Adipocyte (in vitro differentiated cells): ENCODE results near the gene OR52H1.

Experiments used
- DNase-seq: peaks from one replicate; pipeline ENCODE4 v3.0.0-alpha.2; 2015; ENCODE audit warnings: low read depth
- H3K27me3 ChIP-seq: replicated peaks from 2 replicates; pipeline ENCODE4 v1.7.0; 2013; ENCODE audit warnings: mild to moderate bottlenecking, low read length, moderate library complexity; ENCODE audit not compliant: control insufficient read depth, insufficient read depth
- H3K36me3 ChIP-seq: 2 replicates; pipeline ENCODE4 v1.7.0; 2013; ENCODE audit warnings: low read length, mild to moderate bottlenecking, moderate library complexity; ENCODE audit not compliant: control insufficient read depth, insufficient read depth, severe bottlenecking
- H3K4me1 ChIP-seq: 2 replicates; pipeline ENCODE4 v1.7.0; 2013; ENCODE audit warnings: mild to moderate bottlenecking, low read length, moderate library complexity; ENCODE audit not compliant: control insufficient read depth, insufficient read depth
- H3K4me3 ChIP-seq: 2 replicates; pipeline ENCODE4 v1.7.0; 2013; ENCODE audit warnings: mild to moderate bottlenecking, low read length, moderate library complexity
- H3K9ac ChIP-seq: 2 replicates; pipeline ENCODE4 v1.7.0; 2013; ENCODE audit warnings: mild to moderate bottlenecking, low read length, moderate library complexity
- H3K9me3 ChIP-seq: 2 replicates; pipeline ENCODE4 v1.7.0; 2013; ENCODE audit warnings: mild to moderate bottlenecking, low read length, moderate library complexity; ENCODE audit not compliant: control insufficient read depth

The OR52H1 gene

DNA sequence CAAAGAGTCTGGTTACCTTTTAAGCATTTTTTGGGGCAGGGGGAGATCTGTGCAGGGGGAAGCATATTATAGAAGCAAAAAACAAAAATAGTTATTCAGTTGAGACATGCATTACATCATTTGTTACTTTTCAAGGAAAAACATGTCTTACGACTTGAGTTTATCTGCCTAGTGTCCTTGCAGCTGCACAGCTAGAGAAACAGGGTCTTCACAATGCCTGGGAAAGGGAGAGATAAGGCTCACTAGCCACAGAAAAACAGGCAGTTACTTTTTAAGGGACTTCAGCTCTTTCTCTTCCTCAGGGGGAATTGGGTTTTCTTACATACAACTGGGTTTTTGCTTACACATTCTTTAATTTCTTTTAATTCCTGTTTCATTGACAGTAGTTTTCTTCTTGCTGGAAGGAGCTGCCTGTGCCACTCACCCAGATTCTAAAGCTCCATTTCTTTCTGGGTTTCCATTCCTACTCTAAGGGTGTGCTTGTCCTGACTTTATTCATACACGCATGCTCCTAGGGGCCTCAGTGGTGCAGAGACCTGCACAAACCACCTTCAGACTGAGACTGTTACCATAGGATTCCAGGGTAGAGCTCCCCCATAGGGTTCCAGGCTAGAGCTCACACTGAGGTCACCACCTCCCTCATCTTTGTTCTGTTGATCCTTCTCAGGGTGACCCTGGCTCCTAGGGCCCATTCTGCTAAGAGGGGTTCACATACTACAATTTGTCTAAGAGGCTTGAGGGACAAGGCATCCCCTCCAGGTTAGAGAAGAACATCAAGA is 17.1 kb downstream of the OR52H1 start:
- Histone ChIP-seq H3K9ac (no peak overlapping the region), H3K4me3 (no peak overlapping the region), H3K9me3 (peaks cover 4% of the 10 kb centered on the region), H3K4me1 (peaks cover 3% of the 10 kb centered on the region), H3K36me3 (no peaks in the 10 kb centered on the region), H3K27me3 (no peaks in the 10 kb centered on the region)
- DNase-seq, result no peak

DNA sequence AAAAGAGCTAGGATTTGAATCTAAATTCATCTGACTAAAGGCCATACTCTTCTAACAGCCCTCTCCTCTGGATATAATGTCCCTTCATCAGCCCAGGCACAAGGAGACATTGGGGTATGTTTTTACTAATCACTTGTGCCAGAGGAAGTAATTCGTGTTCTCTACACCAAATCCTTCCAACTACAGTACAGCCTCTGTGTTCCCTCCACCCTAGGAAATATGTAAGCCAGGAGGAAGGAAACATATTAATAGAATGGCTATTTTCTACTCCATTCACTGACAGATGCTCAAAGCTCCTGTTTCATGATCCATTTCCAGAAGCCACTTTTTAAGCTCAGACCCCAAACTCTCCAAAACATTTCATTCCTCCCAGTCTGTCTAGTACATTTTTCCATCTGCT is 19.8 kb downstream of the OR52H1 start:
- H3K27me3 ChIP-seq, result peaks cover 10% of the 10 kb centered on the region
- no peaks in the 10 kb centered on the region for H3K4me1 ChIP-seq
- no peak for DNase-seq
- no peaks in the 10 kb centered on the region for H3K36me3 ChIP-seq
- no peak overlapping the region for H3K9ac ChIP-seq
- H3K4me3 ChIP-seq, result no peak overlapping the region
- H3K9me3 ChIP-seq, result peaks cover 4% of the 10 kb centered on the region

DNA sequence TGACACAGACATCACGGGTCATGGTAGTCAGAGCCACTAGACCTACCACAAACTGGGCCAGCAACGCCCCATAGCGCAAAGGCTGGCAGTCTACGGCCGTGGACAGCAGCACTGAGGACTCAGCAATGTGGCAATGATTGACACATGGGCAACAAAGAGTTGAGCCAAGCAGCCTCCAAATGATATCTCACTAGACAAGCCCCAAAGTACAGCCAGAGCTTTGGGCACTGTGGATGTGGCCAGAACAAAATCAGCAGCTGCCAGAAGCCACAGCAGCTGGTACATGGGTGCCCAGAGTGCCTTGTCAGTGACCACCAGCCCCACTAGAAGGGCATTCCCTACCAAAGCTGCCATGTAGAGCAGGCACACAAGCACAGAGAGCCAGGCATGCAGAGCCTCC is 20.6 kb downstream of the OR52H1 start:
- DNase-seq, result no peak
- Histone ChIP-seq H3K9me3 (peaks cover 4% of the 10 kb centered on the region), H3K4me1 (no peaks in the 10 kb centered on the region), H3K27me3 (peaks cover 10% of the 10 kb centered on the region), H3K36me3 (no peaks in the 10 kb centered on the region), H3K4me3 (no peak overlapping the region), H3K9ac (no peak overlapping the region)

DNA sequence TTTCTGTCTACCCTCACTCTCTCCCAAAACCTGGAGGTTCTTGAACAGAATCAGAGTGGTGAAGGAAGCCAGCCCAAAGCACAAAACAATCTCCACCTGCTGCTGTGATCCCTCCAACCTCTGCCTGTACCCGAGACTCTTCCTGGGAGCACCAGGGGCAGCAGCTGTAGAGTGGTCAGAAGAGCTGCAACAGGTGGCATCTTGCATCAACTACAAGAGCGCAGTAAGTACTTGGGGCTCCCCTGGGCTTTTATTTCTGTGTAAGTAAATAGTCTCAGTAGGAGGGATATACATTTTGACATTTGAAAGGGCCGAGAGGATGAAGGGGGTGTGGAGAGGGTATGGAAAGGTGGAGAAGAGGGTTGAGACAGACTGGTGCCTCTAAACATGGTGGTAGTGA is 23.6 kb downstream of the OR52H1 start:
- no peaks in the 10 kb centered on the region for H3K36me3 ChIP-seq
- DNase-seq, result no peak
- peaks cover 4% of the 10 kb centered on the region for H3K9me3 ChIP-seq
- no peak overlapping the region for H3K9ac ChIP-seq
- peaks cover 10% of the 10 kb centered on the region for H3K27me3 ChIP-seq
- H3K4me1 ChIP-seq, result no peaks in the 10 kb centered on the region
- H3K4me3 ChIP-seq, result no peak overlapping the region

DNA sequence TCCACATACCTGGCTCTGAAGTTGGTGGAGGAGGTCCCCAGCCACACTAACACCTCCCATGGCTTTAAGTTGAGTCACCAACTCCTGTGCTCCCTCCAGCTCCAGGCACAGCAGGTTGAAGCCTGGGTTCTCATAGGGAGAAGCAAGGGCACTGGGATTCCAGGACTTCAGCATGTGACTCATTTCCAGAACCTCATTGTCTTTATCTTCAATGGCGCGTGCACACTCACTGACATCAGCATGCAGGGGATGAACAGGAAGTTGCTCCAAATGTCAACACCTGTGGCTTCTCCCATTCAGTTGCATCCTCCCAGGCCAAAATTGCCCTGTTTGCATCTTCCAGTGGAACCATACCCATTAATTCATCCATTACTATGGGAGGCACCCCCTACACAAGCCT is 26.0 kb downstream of the OR52H1 start:
- H3K36me3 ChIP-seq, result no peaks in the 10 kb centered on the region
- H3K4me3 ChIP-seq, result no peak overlapping the region
- H3K9me3 ChIP-seq, result peaks cover 4% of the 10 kb centered on the region
- no peak overlapping the region for H3K9ac ChIP-seq
- no peaks in the 10 kb centered on the region for H3K4me1 ChIP-seq
- no peak for DNase-seq
- peaks cover 10% of the 10 kb centered on the region for H3K27me3 ChIP-seq

DNA sequence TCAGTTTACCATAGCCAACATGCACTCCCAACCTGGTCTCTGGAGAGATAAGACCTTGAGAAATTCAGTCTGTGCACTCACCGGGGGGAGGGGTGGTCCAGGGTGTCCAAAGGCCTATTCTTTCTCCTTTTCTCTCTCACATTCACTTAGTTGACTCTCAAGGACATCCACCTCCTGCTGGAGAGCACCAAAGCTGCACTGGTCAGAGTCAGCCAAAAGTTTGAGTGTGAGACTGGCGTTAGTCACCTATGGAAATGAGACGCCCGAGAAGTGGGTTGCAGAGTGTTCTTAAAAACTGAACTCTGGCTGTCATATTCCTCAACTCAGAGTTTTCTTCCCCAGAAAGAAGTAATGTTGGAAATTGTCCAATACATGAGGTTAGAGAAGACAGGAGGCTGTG is 26.8 kb downstream of the OR52H1 start:
- peaks cover 3% of the 10 kb centered on the region for H3K9me3 ChIP-seq
- H3K27me3 ChIP-seq, result peaks cover 10% of the 10 kb centered on the region
- no peak overlapping the region for H3K9ac ChIP-seq
- no peaks in the 10 kb centered on the region for H3K4me1 ChIP-seq
- H3K4me3 ChIP-seq, result no peak overlapping the region
- DNase-seq, result no peak
- H3K36me3 ChIP-seq, result no peaks in the 10 kb centered on the region

DNA sequence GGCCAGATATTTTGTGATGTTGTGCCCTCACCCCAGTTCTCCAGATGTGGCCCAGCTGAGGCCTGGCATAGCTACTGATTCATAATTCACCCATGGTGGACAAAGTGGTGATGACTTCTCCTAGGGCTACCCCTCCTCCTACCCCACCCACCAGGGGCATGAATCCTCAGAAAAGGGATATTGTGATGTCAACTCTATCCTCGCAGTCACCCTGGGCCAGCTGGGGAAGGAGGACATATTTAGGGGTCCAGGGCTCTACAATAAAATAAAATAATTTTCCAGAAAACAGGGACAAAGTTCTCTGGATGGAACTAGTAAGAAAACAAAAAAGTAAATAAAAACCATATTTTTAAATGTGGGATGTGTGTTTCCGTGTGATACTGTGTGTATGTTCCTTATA is 31.7 kb downstream of the OR52H1 start, which contains the start of gene UBQLNL:
Gene UBQLNL (minus strand): TSS at position 101 of the 400 bp plus-strand sequence. CDS start 258 bp downstream, outside the sequence.
- no peaks in the 10 kb centered on the region for H3K4me1 ChIP-seq
- DNase-seq, result no peak
- H3K9ac ChIP-seq, result no peak within 1 kb of the TSS
- H3K36me3 ChIP-seq, result no peaks in the 10 kb centered on the region
- H3K4me3 ChIP-seq, result no peak within 1 kb of the TSS
- no peaks in the 10 kb centered on the region for H3K9me3 ChIP-seq
- no peaks in the 10 kb centered on the region for H3K27me3 ChIP-seq

DNA sequence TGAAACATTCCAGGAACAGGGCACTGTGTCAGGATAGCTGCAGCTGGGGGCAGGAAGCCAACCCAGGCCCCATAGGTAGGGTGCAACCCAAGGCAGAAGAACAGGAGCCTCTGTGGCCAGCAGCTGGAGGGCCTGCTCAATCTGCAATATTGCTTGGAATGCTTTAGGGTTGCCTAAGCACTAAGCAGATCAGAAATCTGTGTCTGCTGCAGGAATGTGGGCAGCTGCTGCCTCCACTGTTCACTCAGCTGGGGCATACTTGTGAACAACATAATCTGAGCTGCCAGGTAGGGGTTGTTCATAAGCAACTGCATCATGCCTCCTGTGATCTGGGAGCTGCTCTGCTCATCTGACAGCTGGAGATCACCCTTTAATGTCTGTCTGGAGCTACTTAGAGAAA is 33.5 kb downstream of the OR52H1 start:
- Histone ChIP-seq H3K9me3 (no peaks in the 10 kb centered on the region), H3K4me1 (no peaks in the 10 kb centered on the region), H3K36me3 (no peaks in the 10 kb centered on the region), H3K9ac (no peak overlapping the region), H3K4me3 (no peak overlapping the region), H3K27me3 (no peaks in the 10 kb centered on the region)
- peak; percentile 6 for DNase-seq

DNA sequence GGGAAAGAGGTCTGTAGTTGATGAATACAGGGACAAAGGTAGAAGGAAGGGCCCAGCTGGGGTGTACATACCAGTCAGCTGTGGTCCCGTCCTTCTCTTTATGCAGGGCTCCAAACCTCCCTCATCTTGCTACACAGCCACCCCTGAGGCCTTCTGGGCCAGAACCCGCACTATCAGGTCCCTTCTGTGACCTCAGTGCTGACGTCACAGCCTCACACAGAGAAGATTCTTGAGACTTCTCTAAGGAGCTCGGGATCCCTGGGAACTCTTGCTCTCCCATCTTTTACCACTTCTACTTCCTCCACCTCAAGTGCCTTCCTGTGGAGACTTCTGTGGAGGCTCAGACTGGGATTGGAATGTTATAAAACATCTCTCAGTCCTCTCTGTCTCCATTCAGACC is 38.5 kb downstream of the OR52H1 start, which contains the start of gene UBQLN3:
Gene UBQLN3 (minus strand): TSS at position 155 of the 400 bp plus-strand sequence. CDS start 399 bp downstream, outside the sequence.
- Histone ChIP-seq H3K36me3 (no peaks in the 10 kb centered on the region), H3K27me3 (peaks cover 5% of the 10 kb centered on the region), H3K4me1 (no peaks in the 10 kb centered on the region), H3K4me3 (no peak within 1 kb of the TSS), H3K9me3 (no peaks in the 10 kb centered on the region), H3K9ac (no peak within 1 kb of the TSS)
- DNase-seq, result no peak

DNA sequence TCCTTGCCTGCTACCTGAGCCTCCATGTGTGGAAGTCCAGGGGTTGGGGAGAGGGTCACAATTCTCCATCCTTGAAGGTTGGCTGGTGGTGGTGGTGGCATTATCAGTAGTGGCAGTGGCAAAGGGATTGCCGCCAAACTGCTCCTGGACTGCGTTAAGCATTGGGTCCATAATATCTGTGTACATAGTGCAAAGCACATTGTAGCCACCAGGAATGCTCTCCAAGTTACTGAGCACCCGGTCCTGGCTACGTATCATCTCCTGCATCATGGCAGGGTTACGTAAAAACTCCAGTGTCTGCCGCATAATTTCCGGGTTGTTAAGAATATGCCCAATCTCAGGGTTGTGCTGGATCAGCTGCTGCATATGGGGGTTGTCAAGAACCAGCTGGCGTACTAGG is 39.7 kb downstream of the OR52H1 start:
- Histone ChIP-seq H3K9ac (no peak overlapping the region), H3K27me3 (peaks cover 5% of the 10 kb centered on the region), H3K36me3 (no peaks in the 10 kb centered on the region), H3K4me1 (no peaks in the 10 kb centered on the region), H3K9me3 (no peaks in the 10 kb centered on the region), H3K4me3 (no peak overlapping the region)
- no peak for DNase-seq

DNA sequence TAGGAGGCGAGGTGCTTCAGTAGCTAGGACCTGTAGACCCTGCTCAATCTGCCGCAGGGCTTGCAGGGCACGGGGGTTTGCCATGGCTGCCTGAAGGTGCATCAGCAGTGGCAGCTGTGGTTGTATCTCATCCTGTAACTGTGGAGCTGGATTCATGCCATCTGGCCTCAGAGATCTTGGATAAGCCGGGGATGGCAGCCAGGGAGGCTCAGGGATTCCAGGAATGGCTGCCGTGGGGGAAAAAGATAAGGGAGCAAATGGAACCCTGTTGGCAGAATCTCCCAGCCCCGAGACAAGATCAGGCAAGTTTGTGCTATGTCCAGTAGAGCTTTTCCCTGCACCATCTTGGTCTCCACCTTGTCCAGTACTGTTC is 40.4 kb downstream of the OR52H1 start:
- no peaks in the 10 kb centered on the region for H3K4me1 ChIP-seq
- no peaks in the 10 kb centered on the region for H3K36me3 ChIP-seq
- H3K9me3 ChIP-seq, result no peaks in the 10 kb centered on the region
- DNase-seq, result no peak
- peaks cover 5% of the 10 kb centered on the region for H3K27me3 ChIP-seq
- H3K9ac ChIP-seq, result no peak overlapping the region
- H3K4me3 ChIP-seq, result no peak overlapping the region
